ENCODE measurements around the gene PLA2G4F.

DNA sequence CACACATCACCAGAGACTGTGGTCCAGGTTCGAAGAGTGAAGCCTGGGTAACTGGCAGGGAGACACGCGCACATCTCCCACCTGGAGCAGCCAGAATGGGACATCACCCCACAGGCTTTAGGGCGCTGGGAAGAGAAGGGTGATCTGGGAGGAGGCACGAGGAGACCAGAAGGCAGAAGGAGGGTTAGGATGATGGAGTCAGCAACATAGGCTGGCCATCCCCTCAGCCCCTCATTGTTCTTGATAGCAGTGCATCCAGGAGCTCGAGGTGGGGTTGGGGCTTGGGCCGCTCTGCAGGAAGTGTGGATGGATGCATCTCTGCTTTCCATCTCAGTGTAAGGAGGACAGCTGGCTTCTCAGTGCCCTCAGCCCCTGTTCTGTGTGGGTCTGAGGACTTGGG lies 15.2 kb downstream of the PLA2G4F start:
- TF ChIP-seq, protein P1, sequence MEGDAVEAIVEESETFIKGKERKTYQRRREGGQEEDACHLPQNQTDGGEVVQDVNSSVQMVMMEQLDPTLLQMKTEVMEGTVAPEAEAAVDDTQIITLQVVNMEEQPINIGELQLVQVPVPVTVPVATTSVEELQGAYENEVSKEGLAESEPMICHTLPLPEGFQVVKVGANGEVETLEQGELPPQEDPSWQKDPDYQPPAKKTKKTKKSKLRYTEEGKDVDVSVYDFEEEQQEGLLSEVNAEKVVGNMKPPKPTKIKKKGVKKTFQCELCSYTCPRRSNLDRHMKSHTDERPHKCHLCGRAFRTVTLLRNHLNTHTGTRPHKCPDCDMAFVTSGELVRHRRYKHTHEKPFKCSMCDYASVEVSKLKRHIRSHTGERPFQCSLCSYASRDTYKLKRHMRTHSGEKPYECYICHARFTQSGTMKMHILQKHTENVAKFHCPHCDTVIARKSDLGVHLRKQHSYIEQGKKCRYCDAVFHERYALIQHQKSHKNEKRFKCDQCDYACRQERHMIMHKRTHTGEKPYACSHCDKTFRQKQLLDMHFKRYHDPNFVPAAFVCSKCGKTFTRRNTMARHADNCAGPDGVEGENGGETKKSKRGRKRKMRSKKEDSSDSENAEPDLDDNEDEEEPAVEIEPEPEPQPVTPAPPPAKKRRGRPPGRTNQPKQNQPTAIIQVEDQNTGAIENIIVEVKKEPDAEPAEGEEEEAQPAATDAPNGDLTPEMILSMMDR (conservative IDR thresholded peaks at IDR 0.05 in 1 of 2, IDR thresholded peaks at IDR 0.05 in 1 of 2; ENCODE audit: extremely low read depth in 1 of 2, insufficient read depth in 1 of 2, low read depth in 1 of 2, low read length in 2 of 2) = no peak
- no peak for TF ChIP-seq EZH2 (IDR thresholded peaks at IDR 0.05; ENCODE audit: borderline replicate concordance, low read length)

All from mammary epithelial cell (primary cell).